ENCODE results near the gene BCL11A. TPM values are rescaled to one million over a fixed set of nuclear protein-coding genes. Genes with fewer than 3 reads are reported as not detected.

The BCL11A gene
- total RNA-seq, 1 donor from 2014 or later = 46.2 TPM

DNA sequence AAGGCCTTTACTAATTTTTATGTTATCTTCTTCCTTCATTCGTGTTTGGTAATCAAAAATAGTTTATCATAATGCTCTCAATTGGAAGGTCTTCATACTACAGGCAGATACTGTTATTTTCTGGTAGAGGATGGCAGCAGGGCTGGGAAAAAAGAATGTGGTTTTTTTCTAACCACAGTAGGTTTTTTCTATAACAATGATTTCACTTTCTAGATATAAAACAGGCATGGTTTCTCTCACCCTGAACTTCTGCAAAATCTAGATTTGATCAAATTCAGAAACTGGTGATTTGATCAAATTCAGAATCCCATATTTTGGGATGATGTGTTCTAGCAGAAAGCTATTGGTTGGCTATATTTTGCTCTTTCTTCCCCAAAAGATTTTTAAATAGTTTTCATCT, 27.6 kb downstream of the BCL11A start:
- TF ChIP-seq, protein P1, sequence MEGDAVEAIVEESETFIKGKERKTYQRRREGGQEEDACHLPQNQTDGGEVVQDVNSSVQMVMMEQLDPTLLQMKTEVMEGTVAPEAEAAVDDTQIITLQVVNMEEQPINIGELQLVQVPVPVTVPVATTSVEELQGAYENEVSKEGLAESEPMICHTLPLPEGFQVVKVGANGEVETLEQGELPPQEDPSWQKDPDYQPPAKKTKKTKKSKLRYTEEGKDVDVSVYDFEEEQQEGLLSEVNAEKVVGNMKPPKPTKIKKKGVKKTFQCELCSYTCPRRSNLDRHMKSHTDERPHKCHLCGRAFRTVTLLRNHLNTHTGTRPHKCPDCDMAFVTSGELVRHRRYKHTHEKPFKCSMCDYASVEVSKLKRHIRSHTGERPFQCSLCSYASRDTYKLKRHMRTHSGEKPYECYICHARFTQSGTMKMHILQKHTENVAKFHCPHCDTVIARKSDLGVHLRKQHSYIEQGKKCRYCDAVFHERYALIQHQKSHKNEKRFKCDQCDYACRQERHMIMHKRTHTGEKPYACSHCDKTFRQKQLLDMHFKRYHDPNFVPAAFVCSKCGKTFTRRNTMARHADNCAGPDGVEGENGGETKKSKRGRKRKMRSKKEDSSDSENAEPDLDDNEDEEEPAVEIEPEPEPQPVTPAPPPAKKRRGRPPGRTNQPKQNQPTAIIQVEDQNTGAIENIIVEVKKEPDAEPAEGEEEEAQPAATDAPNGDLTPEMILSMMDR (IDR thresholded peaks at IDR 0.05; ENCODE audit: unreplicated experiment) = no peak
- no peak overlapping the region for H3K27ac Mint-ChIP-seq
- no peak for DNase-seq (ENCODE audit: low spot score, unreplicated experiment)
- H3K27me3 Mint-ChIP-seq = peaks cover 8% of the 10 kb centered on the region
- H3K4me3 Mint-ChIP-seq (ENCODE audit: low read depth) = no peak overlapping the region
- H3K9me3 Mint-ChIP-seq (ENCODE audit: low read depth) = no peaks in the 10 kb centered on the region
- H3K36me3 Mint-ChIP-seq (ENCODE audit: insufficient read depth) = peaks cover 14% of the 10 kb centered on the region
- H3K4me1 Mint-ChIP-seq (ENCODE audit: low read depth) = peaks cover 55% of the 10 kb centered on the region

DNA sequence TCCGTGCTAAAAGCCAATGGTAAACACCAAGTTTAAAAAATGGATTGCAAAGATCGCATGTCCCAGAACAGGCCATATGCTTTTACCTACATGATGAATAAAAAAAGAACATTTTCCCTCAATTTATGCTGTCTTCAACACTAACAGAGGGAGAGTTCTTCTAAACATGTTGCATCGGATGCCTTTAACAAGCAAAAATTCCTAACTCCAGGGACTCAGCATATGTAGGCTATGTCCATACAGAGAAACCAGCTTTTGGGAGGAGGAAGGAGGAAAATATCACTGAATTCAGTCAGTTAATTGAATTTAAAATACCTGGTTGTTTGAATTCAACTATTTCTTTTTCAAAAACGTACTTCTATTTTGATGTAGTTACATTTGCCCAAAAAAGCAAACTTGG, 28.6 kb downstream of the BCL11A start:
- no peak overlapping the region for H3K27ac Mint-ChIP-seq
- H3K9me3 Mint-ChIP-seq (ENCODE audit: low read depth) = no peaks in the 10 kb centered on the region
- H3K27me3 Mint-ChIP-seq = peaks cover 8% of the 10 kb centered on the region
- no peak overlapping the region for H3K4me3 Mint-ChIP-seq (ENCODE audit: low read depth)
- peaks cover 14% of the 10 kb centered on the region for H3K36me3 Mint-ChIP-seq (ENCODE audit: insufficient read depth)
- TF ChIP-seq, protein P1 (IDR thresholded peaks at IDR 0.05; ENCODE audit: unreplicated experiment) = no peak
- DNase-seq (ENCODE audit: low spot score, unreplicated experiment) = no peak
- H3K4me1 Mint-ChIP-seq (ENCODE audit: low read depth) = peaks cover 46% of the 10 kb centered on the region

DNA sequence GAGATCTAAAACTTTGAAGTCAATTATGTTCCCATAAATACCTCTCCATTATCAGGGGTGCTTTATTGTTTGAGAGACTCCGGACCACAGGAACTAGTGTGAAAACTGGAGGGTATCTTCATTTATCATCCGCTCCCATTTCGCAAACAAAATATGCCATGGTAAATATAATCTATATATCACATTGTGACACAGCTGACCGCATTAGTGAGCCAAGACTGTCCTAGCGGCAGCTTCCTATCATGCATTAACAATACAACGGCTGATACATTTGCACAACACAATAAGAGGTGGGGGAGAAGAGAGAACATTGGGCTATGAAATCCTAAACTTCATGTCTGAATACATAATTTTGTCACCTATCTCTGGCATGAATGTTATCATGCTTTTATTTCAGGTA, 29.5 kb downstream of the BCL11A start:
- Mint-ChIP-seq H3K4me1 (ENCODE audit: low read depth) (peaks cover 40% of the 10 kb centered on the region), H3K27ac (no peak overlapping the region), H3K9me3 (ENCODE audit: low read depth) (no peaks in the 10 kb centered on the region), H3K36me3 (ENCODE audit: insufficient read depth) (peaks cover 14% of the 10 kb centered on the region), H3K27me3 (peaks cover 8% of the 10 kb centered on the region), H3K4me3 (ENCODE audit: low read depth) (no peak overlapping the region)
- TF ChIP-seq, protein P1 (IDR thresholded peaks at IDR 0.05; ENCODE audit: unreplicated experiment) = no peak
- DNase-seq (ENCODE audit: low spot score, unreplicated experiment) = no peak

DNA sequence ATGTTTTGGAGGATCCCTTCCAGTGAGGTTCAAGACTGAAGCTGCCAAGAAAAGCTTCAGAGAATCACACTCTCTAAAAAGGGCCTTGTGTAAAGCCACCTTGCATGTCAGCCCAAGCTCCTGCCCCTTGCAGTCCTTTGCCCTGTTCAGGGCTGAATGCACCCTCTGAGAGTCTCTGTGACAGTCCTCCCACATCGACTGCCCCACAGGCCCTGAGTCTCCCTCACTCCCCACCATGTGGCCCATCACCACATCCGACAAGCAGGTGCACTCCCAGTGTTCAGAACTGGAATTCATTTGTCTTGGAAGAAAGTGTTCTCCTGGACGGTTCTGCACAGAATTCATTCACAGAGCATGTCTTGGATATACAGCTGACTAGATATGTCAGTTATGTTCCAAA, 31.0 kb downstream of the BCL11A start:
- Mint-ChIP-seq H3K27me3 (no peaks in the 10 kb centered on the region), H3K9me3 (ENCODE audit: low read depth) (no peaks in the 10 kb centered on the region), H3K36me3 (ENCODE audit: insufficient read depth) (peaks cover 9% of the 10 kb centered on the region), H3K4me3 (ENCODE audit: low read depth) (no peak overlapping the region), H3K4me1 (ENCODE audit: low read depth) (peaks cover 29% of the 10 kb centered on the region), H3K27ac (no peak overlapping the region)
- no peak for DNase-seq (ENCODE audit: low spot score, unreplicated experiment)
- TF ChIP-seq, protein P1 (IDR thresholded peaks at IDR 0.05; ENCODE audit: unreplicated experiment) = no peak

DNA sequence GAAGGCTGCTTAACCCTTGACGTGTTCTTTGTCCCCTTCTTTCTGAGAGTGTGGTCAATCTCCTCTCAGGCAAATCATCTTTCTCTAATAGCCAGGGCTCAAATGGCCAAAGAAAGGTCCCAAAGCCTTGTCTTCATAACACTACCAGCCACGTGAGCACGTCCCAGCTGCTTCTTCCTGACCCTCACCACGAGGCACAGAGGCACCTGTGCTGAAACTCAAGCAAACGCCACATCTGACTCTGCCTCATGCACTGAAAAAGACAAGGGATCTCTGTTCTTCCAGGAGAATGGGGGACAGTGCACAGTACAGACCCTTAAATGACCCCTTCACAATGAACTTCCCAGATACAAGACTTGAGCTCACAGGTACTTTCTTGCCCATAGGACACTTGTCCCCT, 31.8 kb downstream of the BCL11A start:
- no peak for DNase-seq (ENCODE audit: low spot score, unreplicated experiment)
- H3K27me3 Mint-ChIP-seq = peaks cover 3% of the 10 kb centered on the region
- H3K4me1 Mint-ChIP-seq (ENCODE audit: low read depth) = peaks cover 24% of the 10 kb centered on the region
- peaks cover 7% of the 10 kb centered on the region for H3K36me3 Mint-ChIP-seq (ENCODE audit: insufficient read depth)
- TF ChIP-seq, protein P1 (IDR thresholded peaks at IDR 0.05; ENCODE audit: unreplicated experiment) = no peak
- no peaks in the 10 kb centered on the region for H3K9me3 Mint-ChIP-seq (ENCODE audit: low read depth)
- no peak overlapping the region for H3K4me3 Mint-ChIP-seq (ENCODE audit: low read depth)
- no peak overlapping the region for H3K27ac Mint-ChIP-seq

All from progenitor cell of endocrine pancreas (in vitro differentiated cells).